ENCODE results near the gene SPDYE3.
"Not testable (repeated sequence)": the region's sequence is repeated elsewhere in the genome, so short reads cannot be mapped to it uniquely, and the experiment has no call there.

The SPDYE3 gene

DNA sequence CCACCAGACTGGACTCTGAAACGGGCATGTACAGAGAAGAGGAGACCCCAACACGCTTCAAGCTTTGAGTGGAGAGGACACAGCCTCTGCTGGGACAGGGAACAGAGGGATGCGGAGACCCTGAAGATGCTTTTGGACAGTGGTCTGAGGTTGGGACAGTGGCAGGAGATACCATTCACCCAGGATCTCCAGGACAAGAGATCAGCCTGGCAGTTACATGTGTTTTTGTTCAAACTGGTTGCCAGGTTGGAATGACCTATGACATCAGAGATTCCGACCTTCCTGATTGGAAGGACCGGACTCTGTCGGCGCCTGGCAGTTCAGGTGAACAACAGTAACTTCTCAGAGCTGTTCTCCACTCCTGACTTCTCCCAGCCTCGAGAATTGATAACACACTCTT lies at the start of gene SPDYE3:
Gene SPDYE3, plus strand, starts transcription at position 301 of the 400 bp plus-strand sequence. CDS start 184 bp downstream, outside the sequence.
- DNase-seq (ENCODE audit: low read depth) = not testable (repeated sequence)

GRCh38 chr7:100259984-100260383 lies 47.5 kb upstream of the SPDYE3 start:
- not testable (repeated sequence) for DNase-seq (ENCODE audit: low read depth)

- DNase-seq (ENCODE audit: low read depth) = not testable (repeated sequence)
Measured at GRCh38 chr7:100262896-100263295, 44.6 kb upstream of the SPDYE3 start.

- DNase-seq (ENCODE audit: low read depth) = not testable (repeated sequence)
Measured at GRCh38 chr7:100264223-100264622, 43.3 kb upstream of the SPDYE3 start.

- DNase-seq (ENCODE audit: low read depth) = not testable (repeated sequence)
Measured at GRCh38 chr7:100264669-100265165, 42.8 kb upstream of the SPDYE3 start.

DNA sequence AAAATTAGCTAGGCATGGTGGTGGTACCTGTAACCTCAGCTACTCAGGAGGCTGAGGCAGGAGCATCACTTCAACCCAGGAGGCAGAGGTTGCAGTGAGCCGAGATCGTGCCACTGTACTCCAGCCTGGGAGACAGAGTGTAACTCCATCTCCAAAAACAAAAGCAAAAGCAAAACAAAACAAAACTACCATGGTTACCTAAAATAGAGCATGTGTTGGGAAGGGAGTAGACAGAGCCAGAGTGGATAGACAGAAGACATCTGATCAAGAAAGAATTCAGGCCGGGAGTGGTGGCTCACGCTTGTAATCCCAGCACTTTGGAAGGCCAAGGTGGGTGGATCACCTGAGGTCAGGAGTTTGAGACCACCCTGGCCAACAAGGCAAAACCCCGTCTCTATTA lies 41.7 kb upstream of the SPDYE3 start:
- not testable (repeated sequence) for DNase-seq (ENCODE audit: low read depth)

DNA sequence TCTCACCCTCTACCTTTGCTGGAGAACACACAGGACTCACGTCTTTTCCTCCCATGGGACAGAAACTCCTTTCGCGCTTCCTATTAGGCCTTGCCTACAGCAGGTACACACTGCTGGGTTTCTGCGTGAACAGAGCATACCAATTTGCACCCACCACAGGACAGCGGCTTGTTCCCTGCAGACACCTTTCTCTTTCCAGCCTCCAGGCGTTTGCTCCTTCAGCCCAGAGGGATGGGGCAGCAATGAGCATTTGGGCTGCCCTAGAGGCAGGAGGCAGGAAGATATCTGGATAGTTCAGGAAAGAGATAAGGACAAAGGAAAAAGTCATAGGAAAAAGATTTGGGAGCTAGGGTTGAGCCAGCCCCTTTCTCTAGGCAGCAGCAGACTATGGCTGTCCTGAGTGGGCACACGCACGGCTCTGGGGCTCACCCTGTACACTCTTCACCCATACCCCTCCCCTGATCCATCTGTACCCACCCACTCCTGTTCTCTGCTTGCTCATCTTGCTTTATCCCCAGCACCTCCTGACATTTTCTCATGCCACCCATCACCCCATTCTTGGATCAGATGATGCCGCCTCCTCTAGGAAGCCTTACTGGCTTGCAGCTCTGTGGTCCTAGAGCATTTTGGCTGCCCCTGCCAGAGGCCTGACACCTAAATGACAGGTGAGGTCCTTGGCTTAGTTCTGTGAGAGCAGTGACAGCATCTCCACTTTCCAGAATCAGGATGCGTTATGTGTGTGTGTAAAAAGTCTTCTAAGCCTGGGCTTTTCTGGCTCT lies 40.7 kb upstream of the SPDYE3 start:
- DNase-seq (ENCODE audit: low read depth) = no peak

DNA sequence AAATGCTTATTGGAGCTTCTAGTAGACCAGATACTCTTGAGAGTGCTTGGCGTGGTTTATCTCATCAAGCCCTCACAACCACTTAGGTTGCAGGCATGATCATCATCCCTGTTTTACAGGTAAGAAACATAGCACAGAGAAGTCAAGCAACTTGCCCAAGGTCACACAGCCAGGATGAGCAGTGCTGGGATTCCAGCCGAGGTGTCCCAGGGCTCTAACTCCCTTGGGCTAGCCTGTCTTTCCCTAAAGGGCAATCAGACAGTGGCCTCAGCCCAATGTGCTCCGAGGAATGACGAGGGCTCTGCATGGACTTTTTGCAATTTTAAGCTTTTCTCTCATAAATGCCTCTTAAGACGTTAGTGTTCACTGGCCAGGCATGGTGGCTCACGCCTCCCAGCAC lies 39.9 kb upstream of the SPDYE3 start:
- no peak for DNase-seq (ENCODE audit: low read depth)

DNA sequence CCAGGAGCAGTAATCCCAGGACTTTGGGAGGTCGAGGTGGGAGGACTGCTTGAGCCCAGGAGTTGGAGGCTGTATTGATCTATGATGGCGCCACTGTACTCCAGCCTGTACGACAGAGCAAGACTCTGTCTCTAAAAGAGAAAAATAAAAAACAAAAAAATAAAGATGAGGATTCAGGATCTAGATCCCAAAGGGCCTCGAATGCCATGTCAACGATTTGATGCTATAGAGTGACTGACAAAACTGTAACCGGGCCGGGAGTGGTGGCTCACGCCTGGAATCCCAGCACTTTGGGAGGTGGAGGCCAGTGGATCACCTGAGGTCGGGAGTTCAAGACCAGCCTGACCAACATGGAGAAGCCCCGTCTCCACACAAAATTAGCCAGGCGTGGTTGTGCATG lies 38.6 kb upstream of the SPDYE3 start:
- DNase-seq (ENCODE audit: low read depth) = not testable (repeated sequence)

DNA sequence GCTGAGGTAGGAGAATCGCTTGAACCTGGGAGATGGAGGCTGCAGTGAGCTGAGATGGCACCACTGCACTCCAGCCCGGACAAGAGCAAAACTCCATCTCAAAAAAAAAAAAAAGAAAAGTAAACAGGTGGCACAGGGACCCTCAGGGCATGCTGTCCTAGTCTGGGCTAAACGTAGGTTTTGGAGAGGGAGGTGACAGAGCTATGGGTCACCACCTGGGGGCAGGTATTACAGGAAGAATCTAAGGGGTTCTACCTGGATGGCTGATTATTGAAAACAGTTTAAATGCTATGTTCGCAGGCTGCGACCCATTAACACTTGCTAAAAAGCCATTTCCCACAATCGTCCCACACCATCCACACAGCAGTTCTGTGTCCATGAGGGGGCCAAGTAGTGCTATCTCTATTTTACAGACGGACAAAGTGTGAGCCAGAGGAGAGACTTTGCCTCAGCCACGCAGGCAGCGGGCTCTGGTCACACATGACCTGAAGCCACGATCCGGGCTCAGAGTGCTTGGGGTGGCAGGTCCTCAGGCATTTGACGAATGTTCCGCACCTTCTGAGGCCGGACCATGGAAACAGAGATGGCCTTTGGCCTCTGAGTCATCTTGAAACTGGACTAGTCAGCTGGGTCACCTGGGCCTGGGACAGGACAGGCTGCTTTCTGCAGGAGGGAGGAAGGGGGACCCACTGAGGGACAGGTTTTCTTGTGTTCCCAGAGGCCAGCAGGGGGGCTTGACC lies 38.0 kb upstream of the SPDYE3 start:
- not testable (repeated sequence) for DNase-seq (ENCODE audit: low read depth)

DNA sequence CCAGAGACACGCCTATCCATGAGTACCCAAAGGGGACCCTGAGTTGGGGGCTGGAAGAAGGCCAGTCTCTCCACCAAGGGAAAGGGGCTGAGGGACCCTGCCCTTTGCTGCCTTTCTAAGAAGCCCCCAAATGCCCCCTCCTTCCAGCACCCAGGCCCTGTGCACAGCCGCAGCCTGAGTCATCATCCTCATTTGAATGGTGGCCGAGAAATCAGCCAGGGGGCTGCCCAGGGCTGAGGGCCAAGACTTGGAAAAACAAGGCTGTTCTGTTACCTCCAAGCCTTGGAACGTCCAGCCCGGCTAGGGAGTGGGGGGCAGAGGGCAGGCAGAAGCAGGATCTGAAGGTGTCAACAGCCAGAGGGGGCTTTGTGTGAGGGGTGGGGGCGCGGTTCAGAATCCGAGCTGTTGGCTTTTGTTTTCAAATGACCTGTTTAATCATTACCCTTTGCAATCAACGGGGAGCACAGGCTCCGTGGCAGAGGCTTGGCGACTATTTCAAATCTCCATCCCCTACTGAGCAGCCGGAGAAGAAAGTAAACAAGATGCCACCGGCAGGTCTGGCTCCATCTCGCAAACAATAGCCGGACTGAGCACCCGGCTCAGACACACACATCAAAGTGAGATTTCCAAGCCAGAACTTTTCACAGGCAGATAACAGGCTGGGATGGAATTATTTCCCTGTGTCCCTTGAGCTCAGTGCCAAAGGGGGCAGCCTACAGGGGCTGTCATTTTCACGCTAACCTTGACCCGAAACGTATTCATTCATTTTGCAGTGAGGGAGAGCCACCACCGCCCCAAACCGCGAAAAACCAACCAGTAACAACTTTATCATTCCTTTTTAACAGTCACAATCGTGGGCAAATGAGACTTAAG lies 37.2 kb upstream of the SPDYE3 start:
- DNase-seq (ENCODE audit: low read depth) = not testable (repeated sequence)

- not testable (repeated sequence) for DNase-seq (ENCODE audit: low read depth)
Measured at GRCh38 chr7:100270941-100271593, 36.4 kb upstream of the SPDYE3 start.

DNA sequence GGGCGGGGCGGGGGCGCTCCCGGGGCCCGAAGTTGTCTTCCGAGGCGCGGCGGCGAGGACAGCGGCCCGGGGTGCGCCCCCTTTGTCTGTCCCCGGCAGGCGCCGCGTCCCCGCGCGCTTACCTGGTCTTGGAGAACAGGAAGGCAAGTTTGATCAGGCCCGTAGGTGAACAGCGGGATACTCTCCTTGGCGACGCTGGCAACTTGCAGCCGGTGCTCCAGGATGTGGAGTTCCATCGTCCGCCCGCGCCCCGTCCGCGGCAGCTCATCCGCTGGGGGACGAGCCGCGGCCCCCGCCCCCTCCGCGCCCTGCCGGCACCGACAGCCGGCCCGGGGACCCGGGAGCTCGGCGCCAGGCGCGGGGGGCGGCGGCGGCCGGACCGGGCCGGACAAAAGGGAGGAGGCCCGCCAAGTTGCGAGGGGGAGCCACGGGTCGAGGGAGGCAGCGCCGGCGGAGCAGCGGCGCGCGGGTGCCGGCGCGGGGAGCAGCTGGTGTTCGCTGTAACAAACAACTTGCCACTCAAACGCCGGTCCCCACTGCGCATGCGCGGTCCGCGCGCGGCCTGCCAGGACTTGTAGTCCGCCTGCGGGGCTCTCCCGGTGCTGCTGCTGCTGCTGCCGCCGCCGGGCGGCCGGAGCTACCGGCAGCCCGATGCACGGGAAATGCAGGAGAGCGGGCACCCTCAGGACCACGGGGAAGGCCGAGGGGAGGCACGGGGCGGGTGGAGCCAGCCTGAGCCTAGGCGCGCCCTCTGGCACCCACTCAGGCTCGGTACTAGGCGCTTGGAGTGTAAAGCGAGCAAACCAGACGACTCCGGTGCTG lies 35.6 kb upstream of the SPDYE3 start:
- peak; percentile 96 for DNase-seq (ENCODE audit: low read depth)

- DNase-seq (ENCODE audit: low read depth) = not testable (repeated sequence)
Measured at GRCh38 chr7:100272538-100272902, 35.0 kb upstream of the SPDYE3 start.

GRCh38 chr7:100275120-100275519 lies 32.4 kb upstream of the SPDYE3 start:
- no peak for DNase-seq (ENCODE audit: low read depth)

DNA sequence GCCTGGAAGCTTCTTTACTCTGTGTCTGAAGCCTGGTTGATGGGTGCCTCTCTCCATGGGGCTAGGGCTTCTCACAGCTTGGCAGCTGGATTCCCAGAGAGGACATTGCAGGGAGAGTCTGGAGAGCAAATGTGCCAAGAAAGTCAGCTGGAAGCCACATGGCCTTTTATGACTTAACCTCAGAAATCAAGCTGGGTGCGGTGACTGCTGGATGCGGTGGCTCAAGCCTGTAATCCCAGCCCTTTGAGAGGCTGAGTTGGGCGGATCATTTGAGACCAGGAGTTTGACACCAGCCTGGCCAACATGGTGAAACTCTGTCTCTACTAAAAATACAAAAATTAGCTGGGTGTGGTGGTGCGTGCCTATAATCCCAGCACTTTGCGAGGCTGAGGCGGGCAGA lies 31.4 kb upstream of the SPDYE3 start:
- DNase-seq (ENCODE audit: low read depth) = not testable (repeated sequence)

GRCh38 chr7:100282069-100282608 lies 25.4 kb upstream of the SPDYE3 start:
- DNase-seq (ENCODE audit: low read depth) = not testable (repeated sequence)

- DNase-seq (ENCODE audit: low read depth) = not testable (repeated sequence)
Measured at GRCh38 chr7:100283147-100283546, 24.4 kb upstream of the SPDYE3 start.

GRCh38 chr7:100287191-100287969 lies 20.1 kb upstream of the SPDYE3 start:
- not testable (repeated sequence) for DNase-seq (ENCODE audit: low read depth)

Data from fibroblast of the conjunctiva (primary cell).